Lower leg skin (tissue), 3 donors: ENCODE measurements around the gene FAM174C.

Experiments
- POLR2A ChIP-seq, 2 donors: fragments of 450-650 bp; IDR thresholded peaks; one replicate each; pipeline ENCODE4 v1.6.1; 2016 to 2017; ENCODE audit warnings: antibody characterized with exemption in 2 of 2, mild to moderate bottlenecking in 1 of 2, moderate library complexity in 1 of 2
- TF ChIP-seq, protein P1 (sequence below), 3 donors: fragments of 450-650 bp; IDR thresholded peaks; one replicate each; pipeline ENCODE4 v1.5.1; 2016; ENCODE audit warnings: antibody characterized with exemption in 3 of 3, mild to moderate bottlenecking in 3 of 3, moderate library complexity in 2 of 3

DNA sequence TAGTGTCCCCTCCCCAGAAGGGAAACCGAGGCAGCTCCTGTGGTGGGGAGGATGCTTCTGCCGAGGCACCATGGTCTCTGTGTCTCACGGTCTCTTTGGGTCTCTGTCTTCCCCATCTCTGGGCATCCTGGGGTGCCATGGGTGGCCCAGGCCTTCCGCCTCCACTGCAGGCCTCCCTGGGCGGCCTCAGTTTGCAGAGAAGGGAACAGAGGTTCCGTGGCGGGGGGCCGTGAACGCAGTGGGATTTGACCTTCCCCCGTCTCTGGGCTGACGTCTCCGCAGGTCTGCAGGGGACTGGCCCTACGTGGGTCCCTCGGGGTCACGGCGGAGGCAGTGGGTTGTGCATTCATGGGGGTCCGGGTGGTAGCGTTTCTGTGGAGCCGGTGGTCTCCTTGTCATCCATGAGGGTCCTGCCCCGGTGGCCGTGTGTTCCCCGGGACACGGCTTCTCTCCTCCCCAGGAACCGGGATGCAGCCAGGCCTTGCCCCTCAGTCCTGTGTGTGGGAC is 14.9 kb downstream of the FAM174C start:
- TF ChIP-seq, protein P1, sequence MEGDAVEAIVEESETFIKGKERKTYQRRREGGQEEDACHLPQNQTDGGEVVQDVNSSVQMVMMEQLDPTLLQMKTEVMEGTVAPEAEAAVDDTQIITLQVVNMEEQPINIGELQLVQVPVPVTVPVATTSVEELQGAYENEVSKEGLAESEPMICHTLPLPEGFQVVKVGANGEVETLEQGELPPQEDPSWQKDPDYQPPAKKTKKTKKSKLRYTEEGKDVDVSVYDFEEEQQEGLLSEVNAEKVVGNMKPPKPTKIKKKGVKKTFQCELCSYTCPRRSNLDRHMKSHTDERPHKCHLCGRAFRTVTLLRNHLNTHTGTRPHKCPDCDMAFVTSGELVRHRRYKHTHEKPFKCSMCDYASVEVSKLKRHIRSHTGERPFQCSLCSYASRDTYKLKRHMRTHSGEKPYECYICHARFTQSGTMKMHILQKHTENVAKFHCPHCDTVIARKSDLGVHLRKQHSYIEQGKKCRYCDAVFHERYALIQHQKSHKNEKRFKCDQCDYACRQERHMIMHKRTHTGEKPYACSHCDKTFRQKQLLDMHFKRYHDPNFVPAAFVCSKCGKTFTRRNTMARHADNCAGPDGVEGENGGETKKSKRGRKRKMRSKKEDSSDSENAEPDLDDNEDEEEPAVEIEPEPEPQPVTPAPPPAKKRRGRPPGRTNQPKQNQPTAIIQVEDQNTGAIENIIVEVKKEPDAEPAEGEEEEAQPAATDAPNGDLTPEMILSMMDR (IDR thresholded peaks at IDR 0.05), result no peak
- TF ChIP-seq POLR2A (IDR thresholded peaks at IDR 0.05), result no peak
